ENCODE measurements around the gene PACRG.

PACRG gene

GRCh38 chr6:163323705-163324104 is 595.9 kb downstream of the PACRG start:
- no peak for DNase-seq (ENCODE audit: low spot score)
- TF ChIP-seq CTCF (IDR thresholded peaks at IDR 0.05; ENCODE audit: extremely low read depth, insufficient read depth, missing control alignments), result no peak
- in situ Hi-C loops (cut with MboI; ENCODE audit: low pct_unique_long_range_greater_than_20kb, low sequenced_read_pairs, unreplicated experiment), result no loop called here

GRCh38 chr6:163324326-163324687 is 596.5 kb downstream of the PACRG start:
- in situ Hi-C loops (cut with MboI; ENCODE audit: low pct_unique_long_range_greater_than_20kb, low sequenced_read_pairs, unreplicated experiment), result no loop called here
- no peak for TF ChIP-seq CTCF (IDR thresholded peaks at IDR 0.05; ENCODE audit: extremely low read depth, insufficient read depth, missing control alignments)
- DNase-seq (ENCODE audit: low spot score), result no peak

- DNase-seq (ENCODE audit: low spot score), result no peak
- in situ Hi-C loops (cut with MboI; ENCODE audit: low pct_unique_long_range_greater_than_20kb, low sequenced_read_pairs, unreplicated experiment), result no loop called here
- no peak for TF ChIP-seq CTCF (IDR thresholded peaks at IDR 0.05; ENCODE audit: extremely low read depth, insufficient read depth, missing control alignments)
Measured at GRCh38 chr6:163324688-163325389, 597.1 kb downstream of the PACRG start.

GRCh38 chr6:163325390-163325784 is 597.6 kb downstream of the PACRG start:
- TF ChIP-seq CTCF (IDR thresholded peaks at IDR 0.05; ENCODE audit: extremely low read depth, insufficient read depth, missing control alignments), result no peak
- in situ Hi-C loops (cut with MboI; ENCODE audit: low pct_unique_long_range_greater_than_20kb, low sequenced_read_pairs, unreplicated experiment), result no loop called here
- no peak for DNase-seq (ENCODE audit: low spot score)

- in situ Hi-C loops (cut with MboI; ENCODE audit: low pct_unique_long_range_greater_than_20kb, low sequenced_read_pairs, unreplicated experiment), result no loop called here
- DNase-seq (ENCODE audit: low spot score), result no peak
- TF ChIP-seq CTCF (IDR thresholded peaks at IDR 0.05; ENCODE audit: extremely low read depth, insufficient read depth, missing control alignments), result no peak
Measured at GRCh38 chr6:163327165-163327880, 599.5 kb downstream of the PACRG start.

- no peak for DNase-seq (ENCODE audit: low spot score)
- TF ChIP-seq CTCF (IDR thresholded peaks at IDR 0.05; ENCODE audit: extremely low read depth, insufficient read depth, missing control alignments), result no peak
- in situ Hi-C loops (cut with MboI; ENCODE audit: low pct_unique_long_range_greater_than_20kb, low sequenced_read_pairs, unreplicated experiment), result no loop called here
Measured at GRCh38 chr6:163327921-163328320, 600.1 kb downstream of the PACRG start.

Data from GM13977 (cell line).